ENCODE results near the gene TMUB1.

- no peak for TF ChIP-seq CTCF (IDR thresholded peaks at IDR 0.05; ENCODE audit: insufficient read depth, low read length, poor library complexity, severe bottlenecking)
- TF ChIP-seq EZH2phosphoT487 (conservative IDR thresholded peaks at IDR 0.05; ENCODE audit: low read length) = no peak
These were observed 36.4 kb downstream of the TMUB1 start for GRCh38 chr7:151046603-151047573.

All from SU-DHL-6 (cell line).